Ectodermal cell (in vitro differentiated cells): Measurements from ENCODE around the gene CACNA1E.

ENCODE experiments used
- H3K27ac ChIP-seq: 2 replicates; pipeline ENCODE4 v1.7.0; 2013; ENCODE audit warnings: mild to moderate bottlenecking, low read depth, low read length; ENCODE audit not compliant: insufficient read depth, poor library complexity, severe bottlenecking
- H3K27me3 ChIP-seq: 2 replicates; pipeline ENCODE4 v1.7.0; 2013; ENCODE audit warnings: mild to moderate bottlenecking, low read length; ENCODE audit not compliant: insufficient read depth, control insufficient read depth, poor library complexity, severe bottlenecking
- H3K36me3 ChIP-seq: one replicate; pipeline ENCODE4 v1.7.0; 2013; ENCODE audit warnings: low read length; ENCODE audit not compliant: control insufficient read depth, insufficient read depth
- H3K4me1 ChIP-seq: one replicate; pipeline ENCODE4 v1.7.0; 2013; ENCODE audit warnings: low read length; ENCODE audit not compliant: control insufficient read depth, insufficient read depth
- H3K4me3 ChIP-seq: 2 replicates; pipeline ENCODE4 v1.7.0; 2013; ENCODE audit warnings: low read depth, low read length, control low read depth; ENCODE audit not compliant: insufficient read depth
- H3K9me3 ChIP-seq: 2 replicates; pipeline ENCODE4 v1.7.0; 2013; ENCODE audit warnings: mild to moderate bottlenecking, low read length, moderate library complexity; ENCODE audit not compliant: control insufficient read depth
- WGBS, 2 experiments: methylation state at CpG; one replicate each; pipeline ENCODE4 v1.1.7; 2013; ENCODE audit warnings: missing lambda C conversion rate in 2 of 2; 5-methylcytosine and 5-hydroxymethylcytosine counted together

Gene CACNA1E

GRCh38 chr1:181620183-181620582 is 136.9 kb downstream of the CACNA1E start:
- 94 to 95% methylated on average over 1 of the region's 1 CpG for WGBS, 2 experiments
- Histone ChIP-seq H3K9me3 (no peaks in the 10 kb centered on the region), H3K4me3 (no peak overlapping the region), H3K4me1 (no peaks in the 10 kb centered on the region), H3K27me3 (no peaks in the 10 kb centered on the region), H3K36me3 (no peaks in the 10 kb centered on the region), H3K27ac (no peak overlapping the region)

- no peaks in the 10 kb centered on the region for H3K36me3 ChIP-seq
- no peak overlapping the region for H3K27ac ChIP-seq
- no peaks in the 10 kb centered on the region for H3K4me1 ChIP-seq
- no peaks in the 10 kb centered on the region for H3K27me3 ChIP-seq
- WGBS, 2 experiments = 77 to 82% methylated on average over 5 of the region's 5 CpGs
- H3K4me3 ChIP-seq = no peak overlapping the region
- H3K9me3 ChIP-seq = no peaks in the 10 kb centered on the region
Measured at GRCh38 chr1:181623850-181624249, 140.5 kb downstream of the CACNA1E start.

GRCh38 chr1:181626279-181626938 is 143.1 kb downstream of the CACNA1E start:
- Histone ChIP-seq H3K27ac (no peak overlapping the region), H3K36me3 (no peaks in the 10 kb centered on the region), H3K9me3 (no peaks in the 10 kb centered on the region), H3K4me3 (no peak overlapping the region), H3K27me3 (no peaks in the 10 kb centered on the region), H3K4me1 (no peaks in the 10 kb centered on the region)
- WGBS, 2 experiments = 88 to 89% methylated on average over 4 of the region's 5 CpGs

- Histone ChIP-seq H3K4me1 (no peaks in the 10 kb centered on the region), H3K4me3 (no peak overlapping the region), H3K27me3 (no peaks in the 10 kb centered on the region), H3K36me3 (no peaks in the 10 kb centered on the region), H3K27ac (no peak overlapping the region), H3K9me3 (no peaks in the 10 kb centered on the region)
- 82 to 94% methylated on average over 2 of the region's 2 CpGs for whole genome bisulfite sequencing, 2 experiments
Measured at GRCh38 chr1:181630398-181630797, 147.1 kb downstream of the CACNA1E start.

- 85 to 94% methylated on average over 3 of the region's 3 CpGs for WGBS, 2 experiments
- Histone ChIP-seq H3K4me3 (no peak overlapping the region), H3K27me3 (no peaks in the 10 kb centered on the region), H3K4me1 (no peaks in the 10 kb centered on the region), H3K36me3 (no peaks in the 10 kb centered on the region), H3K9me3 (no peaks in the 10 kb centered on the region), H3K27ac (no peak overlapping the region)
Measured at GRCh38 chr1:181630838-181631237, 147.5 kb downstream of the CACNA1E start.

GRCh38 chr1:181632492-181632891 is 149.2 kb downstream of the CACNA1E start:
- H3K4me1 ChIP-seq = no peaks in the 10 kb centered on the region
- WGBS, 2 experiments = 85 to 91% methylated on average over 1 of the region's 1 CpG
- H3K27ac ChIP-seq = no peak overlapping the region
- no peaks in the 10 kb centered on the region for H3K27me3 ChIP-seq
- H3K9me3 ChIP-seq = no peaks in the 10 kb centered on the region
- H3K4me3 ChIP-seq = no peak overlapping the region
- no peaks in the 10 kb centered on the region for H3K36me3 ChIP-seq

DNA sequence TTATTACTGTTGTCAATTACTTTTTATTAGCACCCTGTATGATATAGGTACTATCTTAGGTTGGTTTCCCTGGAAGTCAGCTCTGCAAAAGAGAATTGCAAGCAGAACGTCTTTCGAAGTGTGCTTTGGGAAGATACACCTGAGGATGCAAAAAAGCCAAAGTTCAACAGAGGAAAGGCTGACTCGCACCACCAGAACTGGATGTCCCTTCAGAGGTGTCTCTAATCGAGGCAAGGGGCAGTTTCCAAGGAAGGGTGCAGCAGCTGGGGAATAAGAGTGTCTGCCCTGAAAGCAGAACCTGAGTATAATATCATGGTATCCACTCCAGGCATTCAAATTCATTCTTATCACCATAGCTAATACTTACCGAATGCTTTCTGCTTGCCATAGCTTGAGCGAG is 149.6 kb downstream of the CACNA1E start:
- Histone ChIP-seq H3K27ac (no peak overlapping the region), H3K9me3 (no peaks in the 10 kb centered on the region), H3K27me3 (no peaks in the 10 kb centered on the region), H3K36me3 (no peaks in the 10 kb centered on the region), H3K4me1 (no peaks in the 10 kb centered on the region), H3K4me3 (no peak overlapping the region)
- WGBS, 2 experiments = 94 to 96% methylated on average over 6 of the region's 6 CpGs

DNA sequence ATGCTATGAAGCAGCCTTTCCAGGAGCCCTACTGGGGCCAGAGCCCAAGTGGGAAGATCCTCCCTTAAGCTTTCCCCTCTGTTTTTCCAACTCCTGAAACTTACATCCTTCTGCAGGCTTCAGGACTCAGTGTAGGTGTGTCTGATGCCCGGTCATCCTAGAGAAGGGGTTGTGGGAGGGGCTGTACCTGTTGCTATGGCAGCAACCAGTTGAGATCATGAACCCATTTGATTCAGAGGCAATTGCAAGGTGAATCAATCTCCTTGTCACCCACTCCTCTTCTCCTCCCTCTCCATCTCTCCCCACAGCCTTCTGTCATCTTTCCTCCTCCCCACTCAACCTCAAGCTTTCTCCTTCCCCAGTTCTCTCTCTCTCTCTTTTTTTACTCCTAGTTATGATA is 151.8 kb downstream of the CACNA1E start:
- WGBS, 2 experiments = 29 to 32% methylated on average over 1 of the region's 1 CpG

DNA sequence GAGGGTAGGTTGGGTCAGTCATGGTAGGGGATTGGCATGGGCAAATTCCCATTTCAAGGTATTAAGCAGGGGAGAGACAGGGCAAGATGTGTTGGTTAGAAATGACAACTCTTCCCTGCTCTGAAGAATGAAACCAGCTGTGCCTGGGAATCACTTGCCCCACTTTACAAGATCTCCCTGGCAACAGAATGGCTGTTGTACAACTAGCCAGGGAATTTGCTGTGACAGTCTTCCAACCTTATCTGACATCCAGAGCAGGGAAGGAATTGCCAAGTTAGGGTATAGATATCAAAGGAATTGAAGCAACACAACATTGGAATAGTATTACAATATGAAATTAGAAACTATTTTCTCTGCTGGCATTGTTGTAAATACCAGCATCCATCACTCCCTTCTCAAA is 154.7 kb downstream of the CACNA1E start:
- H3K36me3 ChIP-seq = no peaks in the 10 kb centered on the region
- no peak overlapping the region for H3K27ac ChIP-seq
- H3K9me3 ChIP-seq = no peaks in the 10 kb centered on the region
- H3K4me3 ChIP-seq = no peak overlapping the region
- H3K27me3 ChIP-seq = no peaks in the 10 kb centered on the region
- H3K4me1 ChIP-seq = no peaks in the 10 kb centered on the region

More for the DNA sequence above, 151.8 kb downstream of the CACNA1E start:
- H3K4me3 ChIP-seq = no peak overlapping the region
- H3K4me1 ChIP-seq = no peaks in the 10 kb centered on the region
- H3K27ac ChIP-seq = no peak overlapping the region
- H3K36me3 ChIP-seq = no peaks in the 10 kb centered on the region
- no peaks in the 10 kb centered on the region for H3K9me3 ChIP-seq
- H3K27me3 ChIP-seq = no peaks in the 10 kb centered on the region

GRCh38 chr1:181640956-181641355 is 157.6 kb downstream of the CACNA1E start:
- H3K9me3 ChIP-seq = no peaks in the 10 kb centered on the region

DNA sequence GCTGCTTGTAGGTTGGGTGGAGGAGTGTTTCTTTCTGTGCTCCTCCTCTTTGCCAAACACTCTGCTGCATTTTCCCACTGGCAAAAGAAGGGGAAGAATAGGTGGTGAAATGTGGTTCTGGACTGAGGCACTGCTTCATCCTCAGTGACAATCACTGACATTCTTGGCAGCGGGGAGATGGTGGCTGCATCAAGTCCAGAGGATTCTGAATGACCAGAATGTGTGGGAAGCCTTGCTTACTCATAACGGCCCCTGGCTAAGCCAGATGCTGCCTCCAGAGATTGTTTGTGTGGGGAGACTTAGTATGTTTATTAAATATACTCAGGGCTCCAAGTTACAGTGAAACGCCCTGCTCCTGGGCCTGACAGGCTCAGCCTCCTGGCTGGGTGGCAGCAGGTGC is 160.3 kb downstream of the CACNA1E start:
- Histone ChIP-seq H3K9me3 (no peaks in the 10 kb centered on the region), H3K36me3 (no peaks in the 10 kb centered on the region), H3K27me3 (no peaks in the 10 kb centered on the region), H3K4me3 (no peak overlapping the region), H3K4me1 (no peaks in the 10 kb centered on the region), H3K27ac (no peak overlapping the region)
- 58 to 65% methylated on average over 3 of the region's 3 CpGs for WGBS, 2 experiments

More at GRCh38 chr1:181640956-181641355, 157.6 kb downstream of the CACNA1E start:
- H3K4me3 ChIP-seq = no peak overlapping the region
- no peaks in the 10 kb centered on the region for H3K4me1 ChIP-seq
- WGBS, 2 experiments = 94 to 95% methylated on average over 3 of the region's 3 CpGs
- H3K27ac ChIP-seq = no peak overlapping the region
- H3K36me3 ChIP-seq = no peaks in the 10 kb centered on the region
- no peaks in the 10 kb centered on the region for H3K27me3 ChIP-seq
